Fibroblast of lung (primary cell): Measurements from ENCODE around the gene NLGN1. TPM values are rescaled to one million over a fixed set of nuclear protein-coding genes. Genes with fewer than 3 reads are reported as not detected.

Experiments used
- DNase-seq, 2 donors: peaks; one replicate each; pipeline versions ENCODE4 v3.0.0 to v3.0.0-alpha.2; 2010; ENCODE audit warnings: low read depth in 2 of 2
- H2AFZ ChIP-seq: 2 replicates; pipeline ENCODE4 v1.5.1; 2012; ENCODE audit warnings: low read length, control low read depth, inconsistent platforms
- H3K27ac ChIP-seq: 2 replicates; pipeline ENCODE4 v1.5.1; 2011; ENCODE audit warnings: low read length, control low read depth; ENCODE audit not compliant: insufficient read depth
- H3K27me3 ChIP-seq: 2 replicates; pipeline ENCODE4 v1.5.1; 2011; ENCODE audit warnings: mild to moderate bottlenecking, low read length; ENCODE audit not compliant: control insufficient read depth, insufficient read depth
- H3K36me3 ChIP-seq: 2 replicates; pipeline ENCODE4 v1.5.1; 2011; ENCODE audit warnings: low read length; ENCODE audit not compliant: control insufficient read depth, insufficient read depth
- H3K4me1 ChIP-seq: 2 replicates; pipeline ENCODE4 v1.5.1; 2011; ENCODE audit warnings: low read length; ENCODE audit not compliant: control insufficient read depth, insufficient read depth; ENCODE audit errors: extremely low read depth
- H3K4me2 ChIP-seq: 2 replicates; pipeline ENCODE4 v1.5.1; 2011; ENCODE audit warnings: low read length, control low read depth; ENCODE audit not compliant: insufficient read depth; ENCODE audit errors: extremely low read depth
- H3K4me3 ChIP-seq, 4 experiments: fragments of 200-600 bp in 1 of 4; sonication (generic) in 1 of 4; replicated peaks in 1 of 4; 2 replicates each; pipeline ENCODE4 v1.5.1; 2011 to 2016; ENCODE audit warnings: low read length in 4 of 4, low read depth in 3 of 4, mild to moderate bottlenecking in 3 of 4, control low read depth in 2 of 4, inconsistent platforms in 1 of 4, mixed read lengths in 1 of 4; ENCODE audit not compliant: insufficient read depth in 1 of 4; ENCODE audit errors: control extremely low read depth in 1 of 4
- H3K79me2 ChIP-seq: 2 replicates; pipeline ENCODE4 v1.5.1; 2012; ENCODE audit warnings: mild to moderate bottlenecking, low read length, inconsistent platforms; ENCODE audit not compliant: control insufficient read depth, insufficient read depth
- H3K9ac ChIP-seq: 2 replicates; pipeline ENCODE4 v1.5.1; 2011; ENCODE audit warnings: mild to moderate bottlenecking, low read length, control low read depth; ENCODE audit not compliant: insufficient read depth
- H3K9me3 ChIP-seq: 2 replicates; pipeline ENCODE4 v1.5.1; 2012; ENCODE audit warnings: low read depth, low read length; ENCODE audit not compliant: control insufficient read depth, insufficient read depth
- H4K20me1 ChIP-seq: 2 replicates; pipeline ENCODE4 v1.5.1; 2011; ENCODE audit warnings: low read length; ENCODE audit not compliant: control insufficient read depth, insufficient read depth; ENCODE audit errors: extremely low read depth
- EZH2 ChIP-seq: IDR thresholded peaks from 2 replicates; pipeline ENCODE4 v1.5.1; 2012; ENCODE audit warnings: low read length, control low read depth, mild to moderate bottlenecking; ENCODE audit errors: missing control alignments
- polyA plus RNA-seq, 2 donors: library from polyadenylated mRNA; depleted of rRNA in 1 of 2; stranded (reverse) in 1 of 2; unstranded in 1 of 2; fragments of >200 nt; gene quantifications; 2 replicates each; pipeline ENCODE4 v1.2.1, GENCODE V29; 2011 to 2012; ENCODE audit warnings: missing spikeins in 1 of 2
- total RNA-seq: library from RNA; depleted of rRNA; stranded (reverse); fragments of >200 nt; gene quantifications from 2 replicates; pipeline ENCODE4 v1.2.1, GENCODE V29; 2014
- TF ChIP-seq, protein P1 (sequence below), 2 donors: IDR thresholded peaks in 1 of 2; conservative IDR thresholded peaks in 1 of 2; 1 replicate in 1 of 2; 2 replicates in 1 of 2; pipeline ENCODE4 v1.5.1; 2011 to 2012; ENCODE audit warnings: low read length in 2 of 2, control low read depth in 1 of 2, inconsistent platforms in 1 of 2, low read depth in 1 of 2, mild to moderate bottlenecking in 1 of 2

Gene NLGN1
- total and polyA plus RNA-seq, 2 donors (not counting 1 experiment from before 2014, with no cell fraction given), result 0.61 to 2.1 TPM

DNA sequence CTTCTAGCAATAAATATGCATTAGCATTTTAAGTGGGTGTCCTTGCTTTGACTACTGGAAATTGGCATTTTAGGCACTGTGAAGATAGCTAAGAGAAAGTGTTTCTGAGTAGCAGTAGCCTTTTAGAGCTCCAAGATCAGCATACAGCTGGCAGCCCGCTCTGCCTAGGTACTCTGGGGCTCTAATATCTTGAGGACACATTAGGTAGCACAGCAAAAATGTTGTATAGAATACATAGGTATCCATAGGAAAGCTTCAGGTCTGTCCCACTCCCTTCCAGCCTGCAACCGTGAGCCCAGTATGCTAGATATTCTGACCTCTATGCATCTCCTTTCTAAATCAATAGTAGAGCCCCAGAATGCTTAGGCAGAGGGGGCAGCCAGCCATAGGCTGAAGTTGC lies 670.5 kb downstream of the NLGN1 start:
- Histone ChIP-seq H3K9me3 (no peaks in the 10 kb centered on the region), H4K20me1 (no peaks in the 10 kb centered on the region), H3K27me3 (no peaks in the 10 kb centered on the region), H3K4me3 (no peak overlapping the region), H3K79me2 (no peaks in the 10 kb centered on the region), H3K4me2 (no peak overlapping the region), H3K9ac (no peak overlapping the region), H2AFZ (no peak overlapping the region), H3K27ac (no peak overlapping the region), H3K4me1 (no peaks in the 10 kb centered on the region), H3K36me3 (no peaks in the 10 kb centered on the region)
- DNase-seq, result no peak
- TF ChIP-seq EZH2, result no peak
- TF ChIP-seq, protein P1, sequence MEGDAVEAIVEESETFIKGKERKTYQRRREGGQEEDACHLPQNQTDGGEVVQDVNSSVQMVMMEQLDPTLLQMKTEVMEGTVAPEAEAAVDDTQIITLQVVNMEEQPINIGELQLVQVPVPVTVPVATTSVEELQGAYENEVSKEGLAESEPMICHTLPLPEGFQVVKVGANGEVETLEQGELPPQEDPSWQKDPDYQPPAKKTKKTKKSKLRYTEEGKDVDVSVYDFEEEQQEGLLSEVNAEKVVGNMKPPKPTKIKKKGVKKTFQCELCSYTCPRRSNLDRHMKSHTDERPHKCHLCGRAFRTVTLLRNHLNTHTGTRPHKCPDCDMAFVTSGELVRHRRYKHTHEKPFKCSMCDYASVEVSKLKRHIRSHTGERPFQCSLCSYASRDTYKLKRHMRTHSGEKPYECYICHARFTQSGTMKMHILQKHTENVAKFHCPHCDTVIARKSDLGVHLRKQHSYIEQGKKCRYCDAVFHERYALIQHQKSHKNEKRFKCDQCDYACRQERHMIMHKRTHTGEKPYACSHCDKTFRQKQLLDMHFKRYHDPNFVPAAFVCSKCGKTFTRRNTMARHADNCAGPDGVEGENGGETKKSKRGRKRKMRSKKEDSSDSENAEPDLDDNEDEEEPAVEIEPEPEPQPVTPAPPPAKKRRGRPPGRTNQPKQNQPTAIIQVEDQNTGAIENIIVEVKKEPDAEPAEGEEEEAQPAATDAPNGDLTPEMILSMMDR (conservative IDR thresholded peaks at IDR 0.05 in 1 of 2, IDR thresholded peaks at IDR 0.05 in 1 of 2; ENCODE audit: low read depth in 1 of 2, low read length in 2 of 2), result no peak

DNA sequence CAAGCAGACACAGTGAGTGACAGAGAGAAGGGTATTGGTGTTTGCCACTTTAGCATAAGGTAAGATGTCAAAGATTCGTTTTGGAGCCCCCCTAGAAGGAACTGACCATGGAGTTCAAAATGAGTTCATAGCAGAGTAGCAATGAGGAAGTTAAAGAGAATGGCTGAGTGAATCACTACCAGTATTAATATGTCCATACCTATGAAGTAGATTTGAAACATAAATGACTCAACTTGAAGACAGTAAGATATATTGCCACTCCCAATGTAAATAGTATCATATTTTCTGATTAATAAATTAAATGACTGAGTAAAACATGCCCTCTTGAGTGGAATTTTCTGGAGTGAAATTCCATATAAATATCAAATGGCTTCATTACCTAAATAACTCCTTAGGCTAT lies 675.1 kb downstream of the NLGN1 start:
- Histone ChIP-seq H4K20me1 (no peaks in the 10 kb centered on the region), H3K27ac (no peak overlapping the region)
- no peak for DNase-seq

DNA sequence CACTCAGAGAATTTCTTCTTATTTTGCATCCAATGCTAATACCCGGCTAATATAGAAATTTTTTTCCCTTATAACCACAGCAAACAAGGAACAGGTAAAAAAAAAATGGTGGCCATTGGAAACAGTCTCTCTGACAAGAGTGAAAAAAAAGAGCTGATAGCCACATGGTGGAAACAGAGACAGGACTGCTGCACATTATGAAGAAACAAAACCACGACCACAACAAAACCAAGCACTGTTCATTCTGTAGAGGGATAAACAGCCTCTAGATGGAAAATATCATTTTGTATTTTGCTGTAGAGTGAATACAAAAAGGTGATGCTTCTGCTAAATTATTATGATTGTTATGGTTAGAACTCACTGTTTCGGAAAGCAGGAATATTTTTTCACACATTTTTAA lies 686.2 kb downstream of the NLGN1 start:
- Histone ChIP-seq H3K4me3 (no peak overlapping the region), H3K9me3 (no peaks in the 10 kb centered on the region), H3K27ac (no peak overlapping the region), H3K9ac (no peak overlapping the region), H3K4me1 (no peaks in the 10 kb centered on the region), H3K79me2 (no peaks in the 10 kb centered on the region), H3K27me3 (no peaks in the 10 kb centered on the region), H2AFZ (no peak overlapping the region), H4K20me1 (no peaks in the 10 kb centered on the region), H3K4me2 (no peak overlapping the region), H3K36me3 (no peaks in the 10 kb centered on the region)
- no peak for DNase-seq
- TF ChIP-seq EZH2, result no peak
- TF ChIP-seq, protein P1 (conservative IDR thresholded peaks at IDR 0.05 in 1 of 2, IDR thresholded peaks at IDR 0.05 in 1 of 2; ENCODE audit: low read depth in 1 of 2, low read length in 2 of 2), result no peak

More for the DNA sequence above, 675.1 kb downstream of the NLGN1 start:
- no peak overlapping the region for H3K9ac ChIP-seq
- no peak overlapping the region for H3K4me3 ChIP-seq
- no peaks in the 10 kb centered on the region for H3K4me1 ChIP-seq
- no peaks in the 10 kb centered on the region for H3K36me3 ChIP-seq
- no peaks in the 10 kb centered on the region for H3K79me2 ChIP-seq
- TF ChIP-seq, protein P1 (conservative IDR thresholded peaks at IDR 0.05 in 1 of 2, IDR thresholded peaks at IDR 0.05 in 1 of 2; ENCODE audit: low read depth in 1 of 2, low read length in 2 of 2), result no peak
- TF ChIP-seq EZH2, result no peak
- H2AFZ ChIP-seq, result no peak overlapping the region
- H3K9me3 ChIP-seq, result no peaks in the 10 kb centered on the region
- H3K4me2 ChIP-seq, result no peak overlapping the region
- no peaks in the 10 kb centered on the region for H3K27me3 ChIP-seq
